Activated T-helper 17 cell treated with anti-CD3 and anti-CD28 coated beads, Interleukin-2, amount 50 U/mL, for 72 hours (primary cell): Measurements from ENCODE around the gene GCLM. TPM values are rescaled to one million over a fixed set of nuclear protein-coding genes. Genes with fewer than 3 reads are reported as not detected.
A peak's percentile ranks its signal among the peaks of the same experiment; 100 is the strongest.
"Not testable (repeated sequence)": the region's sequence is repeated elsewhere in the genome, so short reads cannot be mapped to it uniquely, and the experiment has no call there.

Experiments
- ATAC-seq: fragments of 150-1000 bp; cut with Tn5 transposase; replicated peaks from 2 replicates; pipeline ENCODE4 v1.10.0; 2021; ENCODE audit warnings: mild to moderate bottlenecking, moderate library complexity
- H3K27ac Mint-ChIP-seq: one replicate; pipeline ENCODE4 v1.8.0; 2022; ENCODE audit warnings: mixed read lengths
- H3K27me3 Mint-ChIP-seq: one replicate; pipeline ENCODE4 v1.8.0; 2022; ENCODE audit warnings: mixed read lengths
- H3K36me3 Mint-ChIP-seq: one replicate; pipeline ENCODE4 v1.8.0; 2022; ENCODE audit warnings: low read depth, mild to moderate bottlenecking, mixed read lengths
- H3K4me1 Mint-ChIP-seq: one replicate; pipeline ENCODE4 v1.8.0; 2022; ENCODE audit warnings: mixed read lengths
- H3K4me3 Mint-ChIP-seq: one replicate; pipeline ENCODE4 v1.8.0; 2022; ENCODE audit warnings: mild to moderate bottlenecking, mixed read lengths
- H3K9me3 Mint-ChIP-seq: one replicate; pipeline ENCODE4 v1.8.0; 2022; ENCODE audit warnings: mixed read lengths
- total RNA-seq, 2 donors: library from RNA; stranded (reverse); gene quantifications; one replicate each; pipeline ENCODE4 v1.2.3, GENCODE V29; 2022

The GCLM gene, protein sequence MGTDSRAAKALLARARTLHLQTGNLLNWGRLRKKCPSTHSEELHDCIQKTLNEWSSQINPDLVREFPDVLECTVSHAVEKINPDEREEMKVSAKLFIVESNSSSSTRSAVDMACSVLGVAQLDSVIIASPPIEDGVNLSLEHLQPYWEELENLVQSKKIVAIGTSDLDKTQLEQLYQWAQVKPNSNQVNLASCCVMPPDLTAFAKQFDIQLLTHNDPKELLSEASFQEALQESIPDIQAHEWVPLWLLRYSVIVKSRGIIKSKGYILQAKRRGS
- total RNA-seq, result 10 to 100 TPM; 15.4 to 31.1 TPM

DNA sequence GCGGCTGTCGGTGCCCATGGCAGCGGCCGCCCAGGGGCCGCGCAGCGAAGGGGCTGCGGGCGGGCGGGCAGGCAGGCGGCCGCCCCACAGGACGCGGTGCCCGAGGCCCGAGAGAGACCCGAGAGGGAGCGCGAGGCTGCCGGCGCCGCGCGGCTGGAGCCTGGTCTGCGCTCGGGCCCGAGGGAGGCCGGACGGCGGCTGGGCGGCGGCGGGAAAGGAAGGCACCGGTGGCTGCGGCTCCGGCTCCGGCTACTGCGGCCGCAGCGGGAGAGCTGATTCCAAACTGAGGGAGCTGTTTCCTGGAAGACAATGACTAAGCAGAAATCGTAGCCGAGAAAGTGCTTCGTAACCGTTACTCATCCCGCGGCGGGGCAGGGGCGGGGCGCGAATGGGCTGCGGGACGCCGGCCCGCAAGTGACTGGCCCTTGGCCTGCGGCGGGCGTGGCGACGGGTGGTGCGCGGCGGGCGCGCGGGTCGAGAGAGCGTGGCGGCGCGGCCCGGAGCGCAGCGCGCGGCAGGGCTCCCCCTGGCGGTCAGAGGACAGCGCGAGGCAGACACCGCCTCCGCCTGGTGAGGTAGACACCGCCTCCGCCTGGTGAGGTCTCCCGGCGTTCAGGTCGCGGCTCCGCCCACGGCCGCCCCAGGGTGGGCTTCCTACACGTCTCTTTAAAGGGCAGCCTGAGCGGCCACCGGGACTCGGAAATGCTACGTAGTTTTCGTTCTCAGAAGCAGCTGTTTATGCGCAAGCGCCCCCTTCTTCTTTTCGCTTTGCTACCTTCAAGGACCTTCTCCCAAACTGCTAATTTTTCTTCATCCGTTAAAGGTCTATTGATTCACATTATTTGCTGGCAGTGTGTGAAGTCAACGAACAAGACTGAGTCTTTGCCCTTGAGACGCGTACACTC, at the start of gene GCLM:
TSS of gene GCLM (minus strand) at position 285 of the 905 bp plus-strand sequence. CDS start at position 18, 267 bp downstream.
- Mint-ChIP-seq H3K4me3 (peak within 1 kb of the TSS; percentile 81), H3K36me3 (peaks cover 6% of the 10 kb centered on the region), H3K4me1 (peaks cover 18% of the 10 kb centered on the region), H3K27ac (peak within 1 kb of the TSS; percentile 76), H3K9me3 (no peaks in the 10 kb centered on the region), H3K27me3 (no peaks in the 10 kb centered on the region)
- peak; percentile 89 for ATAC-seq

DNA sequence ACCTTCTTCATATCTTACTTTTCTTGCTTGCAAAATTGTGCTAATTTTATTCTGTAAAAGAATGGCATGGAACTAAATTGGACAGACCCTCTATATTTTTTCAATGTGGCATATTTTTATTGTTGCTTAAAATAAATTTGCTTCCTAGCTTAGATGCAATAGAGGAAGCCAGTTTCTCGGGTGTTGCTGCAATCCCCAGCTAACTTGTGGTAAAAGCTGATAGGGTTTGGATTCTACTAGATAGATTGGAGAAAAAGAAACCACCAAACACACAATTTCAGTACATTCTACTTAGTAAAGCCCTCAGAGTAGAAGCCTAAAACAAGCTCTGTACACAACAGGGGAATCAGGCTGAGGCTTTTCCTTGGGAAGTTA, 49.5 kb upstream of the GCLM start:
- Mint-ChIP-seq H3K27ac (no peak overlapping the region), H3K27me3 (peaks cover 4% of the 10 kb centered on the region)

DNA sequence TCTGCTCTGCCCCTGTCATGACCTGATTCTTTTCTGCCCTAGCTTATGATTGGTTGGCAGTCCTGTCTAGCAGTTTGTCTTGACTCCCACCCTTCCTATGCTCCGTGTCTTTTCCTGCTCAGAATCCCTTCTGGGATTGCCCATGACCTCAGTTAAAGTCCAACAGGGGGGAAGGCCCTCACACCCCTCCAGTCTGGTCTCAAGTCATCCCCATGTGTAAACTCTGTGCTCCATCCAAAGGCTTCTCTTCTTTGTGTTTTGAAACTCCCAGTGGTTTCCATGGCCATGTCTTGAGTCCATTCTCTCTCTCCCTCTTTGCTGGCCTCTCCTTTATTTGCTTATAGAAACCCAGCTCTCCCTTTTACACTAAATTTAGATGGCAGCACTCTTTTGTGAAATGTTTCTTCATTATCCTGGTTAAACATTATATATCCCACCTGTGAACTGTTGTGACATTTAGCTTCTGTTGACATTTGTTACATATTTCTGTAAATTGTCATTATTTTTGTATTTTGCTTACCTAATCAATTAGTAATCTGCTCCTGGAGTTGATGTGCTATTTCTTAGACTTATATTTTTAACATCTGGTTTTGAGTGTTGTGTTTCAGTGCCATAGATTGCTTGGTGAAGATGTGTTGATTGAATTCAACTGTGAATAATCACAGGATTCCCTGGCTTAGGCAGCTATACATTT, 48.9 kb upstream of the GCLM start:
- Mint-ChIP-seq H3K36me3 (no peaks in the 10 kb centered on the region), H3K27ac (no peak overlapping the region), H3K4me1 (no peaks in the 10 kb centered on the region), H3K27me3 (peaks cover 4% of the 10 kb centered on the region), H3K9me3 (peaks cover 30% of the 10 kb centered on the region), H3K4me3 (no peak overlapping the region)
- ATAC-seq, result no peak

More for the DNA sequence above, 49.5 kb upstream of the GCLM start:
- peaks cover 29% of the 10 kb centered on the region for H3K9me3 Mint-ChIP-seq
- H3K4me3 Mint-ChIP-seq, result no peak overlapping the region
- ATAC-seq, result no peak
- H3K4me1 Mint-ChIP-seq, result no peaks in the 10 kb centered on the region
- no peaks in the 10 kb centered on the region for H3K36me3 Mint-ChIP-seq

DNA sequence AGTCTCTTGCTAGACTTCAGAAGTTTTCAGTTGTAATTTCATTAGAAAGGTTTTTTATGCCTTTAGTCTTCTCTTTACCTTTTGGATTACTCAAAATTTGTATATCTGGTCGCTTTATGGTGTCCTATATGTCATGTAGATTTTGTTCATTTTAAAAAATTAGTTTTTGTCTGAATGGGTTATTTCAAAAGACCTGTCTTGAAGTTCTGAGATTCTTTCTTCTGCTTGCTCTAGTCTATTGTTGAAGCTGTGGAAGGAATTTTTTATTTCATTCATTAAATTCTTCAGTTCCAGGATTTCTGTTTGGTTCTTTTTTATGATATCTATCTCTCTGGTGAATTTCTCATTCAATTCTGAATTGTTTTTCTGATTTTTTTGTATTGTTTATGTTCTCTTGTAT, 46.5 kb upstream of the GCLM start:
- H3K9me3 Mint-ChIP-seq, result peaks cover 44% of the 10 kb centered on the region
- H3K4me1 Mint-ChIP-seq, result no peaks in the 10 kb centered on the region
- no peak overlapping the region for H3K27ac Mint-ChIP-seq
- H3K27me3 Mint-ChIP-seq, result peaks cover 4% of the 10 kb centered on the region
- no peak overlapping the region for H3K4me3 Mint-ChIP-seq
- no peaks in the 10 kb centered on the region for H3K36me3 Mint-ChIP-seq
- ATAC-seq, result no peak

DNA sequence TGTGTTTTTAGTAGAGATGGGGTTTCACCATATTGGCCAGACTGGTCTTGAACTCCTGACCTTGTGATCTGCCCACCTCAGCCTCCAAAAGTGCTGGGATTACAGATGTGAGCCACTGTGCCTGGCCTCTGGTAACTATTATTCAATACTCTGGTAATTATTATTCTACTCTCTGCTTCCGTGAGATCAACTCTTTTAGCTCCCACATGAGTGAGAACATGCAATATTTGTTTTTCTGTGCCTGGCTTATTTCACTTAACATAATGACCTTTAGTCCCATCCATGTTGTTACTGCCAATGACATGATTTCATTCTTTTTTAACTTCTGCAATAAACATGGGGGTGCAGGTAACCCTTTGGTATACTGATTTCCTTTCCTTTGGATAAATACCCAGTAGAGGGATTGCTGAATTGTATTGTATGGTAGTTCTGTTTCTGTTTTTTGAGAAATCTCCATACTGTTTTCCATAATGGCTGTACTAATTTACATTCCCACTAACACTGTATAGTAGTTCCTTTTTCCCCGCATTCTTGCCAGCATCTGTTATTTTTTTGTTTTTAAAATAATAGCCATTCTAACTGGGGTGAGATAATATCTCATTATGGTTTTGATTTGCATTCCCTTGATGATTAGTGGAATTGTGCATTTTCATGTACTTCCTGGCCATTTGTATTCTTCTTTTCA, 37.9 kb upstream of the GCLM start:
- not testable (repeated sequence) for H3K4me1 Mint-ChIP-seq, H3K36me3 Mint-ChIP-seq, ATAC-seq, H3K27me3 Mint-ChIP-seq, H3K4me3 Mint-ChIP-seq, H3K27ac Mint-ChIP-seq
- peaks cover 14% of the 10 kb centered on the region for H3K9me3 Mint-ChIP-seq

GRCh38 chr1:93938461-93939145, 29.4 kb upstream of the GCLM start:
- no peak for ATAC-seq
- Mint-ChIP-seq H3K27ac (no peak overlapping the region), H3K4me1 (no peaks in the 10 kb centered on the region), H3K36me3 (no peaks in the 10 kb centered on the region), H3K9me3 (peaks cover 8% of the 10 kb centered on the region), H3K4me3 (no peak overlapping the region), H3K27me3 (no peaks in the 10 kb centered on the region)

DNA sequence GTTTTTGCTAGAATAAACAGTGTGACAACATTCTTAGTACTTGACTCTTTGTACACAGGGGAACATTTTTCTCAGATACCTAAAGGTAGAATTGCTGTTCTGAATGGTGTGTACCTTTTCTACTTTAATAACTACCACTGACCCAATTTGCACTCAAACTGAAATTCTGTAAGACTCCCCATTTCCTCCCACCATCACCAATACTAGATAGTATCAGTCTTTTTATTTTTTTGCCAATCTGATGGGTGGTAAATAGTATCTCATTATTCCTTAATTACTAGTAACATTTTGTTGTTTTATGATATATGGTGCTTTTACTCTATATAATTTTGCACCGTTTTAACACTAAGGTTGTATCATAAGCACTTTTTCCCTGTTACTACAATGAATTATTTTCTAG, 28.8 kb upstream of the GCLM start:
- no peak for ATAC-seq
- H3K4me3 Mint-ChIP-seq, result no peak overlapping the region
- H3K9me3 Mint-ChIP-seq, result peaks cover 10% of the 10 kb centered on the region
- no peaks in the 10 kb centered on the region for H3K4me1 Mint-ChIP-seq
- no peak overlapping the region for H3K27ac Mint-ChIP-seq
- H3K27me3 Mint-ChIP-seq, result no peaks in the 10 kb centered on the region
- no peaks in the 10 kb centered on the region for H3K36me3 Mint-ChIP-seq

DNA sequence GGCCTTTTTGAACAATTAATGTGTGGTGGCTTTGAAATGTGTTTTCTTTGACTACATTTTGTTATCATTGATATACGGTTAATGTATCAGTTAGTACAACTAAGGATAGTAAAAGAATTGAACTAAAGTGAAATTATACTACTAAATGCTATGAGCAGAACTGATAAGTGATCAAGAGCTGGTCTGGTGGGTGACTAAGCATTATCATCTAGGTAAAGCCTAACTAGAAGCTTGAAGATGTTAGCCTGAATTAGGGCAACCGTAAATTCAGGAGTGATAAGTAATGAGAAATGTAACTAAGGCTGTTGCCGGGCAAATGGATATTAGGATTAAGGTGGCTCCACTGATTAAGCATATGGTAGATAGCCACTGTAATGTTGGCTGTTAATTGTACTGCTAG, 16.0 kb upstream of the GCLM start:
- Mint-ChIP-seq H3K9me3 (peaks cover 21% of the 10 kb centered on the region), H3K4me3 (no peak overlapping the region)

DNA sequence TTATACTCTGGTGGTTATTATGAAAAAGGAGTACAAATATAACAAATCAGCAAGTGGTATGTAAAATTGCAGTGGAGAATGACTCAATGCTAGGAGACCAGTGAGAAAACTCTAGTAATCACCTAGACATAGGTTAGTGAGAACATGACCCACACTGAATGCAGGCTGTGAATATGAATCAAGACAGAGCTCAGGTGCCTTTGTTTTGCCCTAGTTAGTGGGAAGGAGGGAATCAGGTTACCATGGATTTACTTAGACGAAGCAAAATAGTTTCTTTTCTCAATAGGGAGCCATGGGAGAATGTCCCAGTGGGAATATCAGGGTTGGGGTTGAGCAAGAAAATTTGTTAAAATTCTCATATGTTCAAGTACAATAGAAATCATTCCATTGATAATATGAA, 10.6 kb upstream of the GCLM start:
- Mint-ChIP-seq H3K9me3 (no peaks in the 10 kb centered on the region), H3K4me1 (no peaks in the 10 kb centered on the region), H3K36me3 (no peaks in the 10 kb centered on the region), H3K4me3 (no peak overlapping the region), H3K27me3 (no peaks in the 10 kb centered on the region), H3K27ac (no peak overlapping the region)
- no peak for ATAC-seq

More for the DNA sequence above, 16.0 kb upstream of the GCLM start:
- Mint-ChIP-seq H3K4me1 (no peaks in the 10 kb centered on the region), H3K27ac (no peak overlapping the region), H3K27me3 (peaks cover 11% of the 10 kb centered on the region), H3K36me3 (no peaks in the 10 kb centered on the region)
- ATAC-seq, result no peak

DNA sequence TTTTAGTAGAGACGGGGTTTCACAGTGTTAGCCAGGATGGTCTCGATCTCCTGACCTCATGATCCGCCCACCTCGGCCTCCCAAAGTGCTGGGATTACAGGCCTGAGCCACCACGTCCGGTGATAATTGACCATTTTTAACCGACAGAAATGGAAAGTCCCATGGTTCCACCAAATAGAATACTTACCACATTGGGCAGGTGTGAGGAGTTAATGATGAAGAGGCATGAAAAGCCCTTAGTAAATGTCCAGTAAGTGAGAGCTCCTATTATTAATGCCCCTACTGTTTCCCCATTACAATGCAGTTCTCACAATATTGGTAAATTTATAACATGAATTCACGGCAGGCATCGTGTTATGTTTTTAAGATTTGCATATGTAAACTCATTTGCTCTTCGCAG, 8.1 kb upstream of the GCLM start:
- H3K9me3 Mint-ChIP-seq, result no peaks in the 10 kb centered on the region
- H3K27ac Mint-ChIP-seq, result no peak overlapping the region
- no peaks in the 10 kb centered on the region for H3K36me3 Mint-ChIP-seq
- no peak overlapping the region for H3K4me3 Mint-ChIP-seq
- H3K4me1 Mint-ChIP-seq, result no peaks in the 10 kb centered on the region
- H3K27me3 Mint-ChIP-seq, result no peaks in the 10 kb centered on the region
- ATAC-seq, result no peak

- not testable (repeated sequence) for H3K9me3 Mint-ChIP-seq, H3K36me3 Mint-ChIP-seq, H3K27me3 Mint-ChIP-seq, ATAC-seq, H3K4me3 Mint-ChIP-seq, H3K27ac Mint-ChIP-seq
- peaks cover 15% of the 10 kb centered on the region for H3K4me1 Mint-ChIP-seq
These were observed 1.6 kb upstream of the GCLM start for GRCh38 chr1:93910880-93911279.

DNA sequence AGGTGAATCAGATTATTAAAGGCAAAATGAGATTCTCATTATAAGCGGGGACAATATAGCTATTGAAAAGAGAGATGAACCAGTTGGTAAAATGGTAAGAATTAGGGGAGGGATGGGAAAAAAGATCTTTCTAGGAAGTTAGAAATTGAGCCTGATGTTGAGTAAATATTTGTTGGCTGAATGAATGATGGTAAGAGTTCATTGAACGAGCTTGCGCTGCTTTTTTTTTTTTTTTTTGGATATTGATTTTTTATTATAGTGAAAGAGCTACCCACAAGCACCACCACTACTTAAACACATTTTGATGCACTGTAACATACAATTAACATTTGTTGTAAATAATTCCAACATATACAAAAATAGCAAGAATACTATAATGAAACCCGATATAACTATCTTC, 1.1 kb upstream of the GCLM start:
- peaks cover 6% of the 10 kb centered on the region for H3K36me3 Mint-ChIP-seq
- H3K9me3 Mint-ChIP-seq, result no peaks in the 10 kb centered on the region
- H3K4me1 Mint-ChIP-seq, result peaks cover 18% of the 10 kb centered on the region
- no peaks in the 10 kb centered on the region for H3K27me3 Mint-ChIP-seq
- H3K4me3 Mint-ChIP-seq, result peak overlapping the region; percentile 81
- ATAC-seq, result no peak
- H3K27ac Mint-ChIP-seq, result no peak overlapping the region

DNA sequence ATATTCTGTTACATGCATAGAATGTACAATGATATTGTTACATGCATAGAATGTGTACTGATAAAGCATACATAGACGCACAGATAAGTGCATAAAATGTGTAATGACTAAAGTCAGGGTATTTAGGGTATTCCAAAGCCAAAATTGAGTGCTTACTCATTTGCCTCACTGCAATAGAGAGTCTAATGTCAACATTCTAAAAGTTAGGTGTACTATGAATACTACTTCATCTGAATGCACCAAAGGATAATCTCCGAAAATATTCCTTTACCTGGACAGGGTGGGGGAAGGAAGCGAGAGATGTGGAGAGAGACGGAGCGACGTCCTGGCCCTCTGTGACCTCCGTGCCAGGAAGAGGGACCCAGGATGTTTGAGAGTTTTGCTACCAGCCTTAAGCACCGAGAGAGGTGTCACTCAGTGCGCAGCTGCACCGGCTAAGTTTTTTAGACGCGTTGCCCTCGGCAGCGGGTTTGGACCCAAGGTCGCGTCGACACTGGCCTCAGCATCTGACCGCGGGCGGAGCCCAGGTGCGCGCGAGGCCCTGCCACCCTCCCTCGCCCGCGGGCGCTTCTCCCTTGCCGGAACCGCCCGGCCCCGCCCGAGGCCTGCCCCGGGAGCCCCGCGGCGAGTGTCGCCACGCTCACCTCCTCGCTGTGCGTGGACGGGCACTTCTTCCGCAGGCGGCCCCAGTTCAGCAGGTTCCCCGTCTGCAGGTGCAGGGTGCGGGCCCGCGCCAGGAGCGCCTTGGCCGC, 660 bp downstream of the GCLM start:
- H3K9me3 Mint-ChIP-seq, result no peaks in the 10 kb centered on the region
- peak overlapping the region; percentile 81 for H3K4me3 Mint-ChIP-seq

More for the DNA sequence above, 660 bp downstream of the GCLM start:
- H3K36me3 Mint-ChIP-seq, result peaks cover 6% of the 10 kb centered on the region
- peak overlapping the region; percentile 72 for H3K27ac Mint-ChIP-seq
- peaks cover 18% of the 10 kb centered on the region for H3K4me1 Mint-ChIP-seq
- H3K27me3 Mint-ChIP-seq, result no peaks in the 10 kb centered on the region
- peak; percentile 60 for ATAC-seq
